ENCODE data around the gene PLCB1.

DNA sequence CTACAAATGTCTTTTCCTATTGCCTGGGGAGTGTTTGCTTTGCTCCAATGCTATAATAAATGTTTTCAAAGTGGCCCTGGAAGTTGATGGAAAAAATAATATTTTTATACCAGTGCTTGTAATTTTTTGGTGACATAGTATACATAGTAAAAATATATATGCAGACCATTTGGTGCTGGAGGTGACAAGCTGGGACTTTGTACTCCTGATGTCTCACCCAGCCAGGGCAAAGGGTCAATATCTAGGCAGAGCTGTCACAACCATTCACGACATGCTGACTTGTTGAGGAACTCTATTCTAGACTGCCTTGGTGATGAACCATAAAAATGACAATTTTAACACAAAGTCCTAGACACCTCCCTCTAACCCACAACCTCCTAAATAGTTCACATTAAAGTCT is 203.0 kb downstream of the PLCB1 start:
- TF ChIP-seq CTCF (IDR thresholded peaks at IDR 0.05; ENCODE audit: borderline replicate concordance, extremely low read depth, low read length, poor library complexity, severe bottlenecking) (no peak), EZH2 (IDR thresholded peaks at IDR 0.05; ENCODE audit: borderline replicate concordance, low read depth, low read length, severe bottlenecking) (no peak)
